ENCODE results near the gene LAMP1. TPM values are rescaled to one million over a fixed set of nuclear protein-coding genes. Genes with fewer than 3 reads are reported as not detected.

Gene LAMP1
- total RNA-seq, 1 donor from 2014 or later: 77.8 TPM

DNA sequence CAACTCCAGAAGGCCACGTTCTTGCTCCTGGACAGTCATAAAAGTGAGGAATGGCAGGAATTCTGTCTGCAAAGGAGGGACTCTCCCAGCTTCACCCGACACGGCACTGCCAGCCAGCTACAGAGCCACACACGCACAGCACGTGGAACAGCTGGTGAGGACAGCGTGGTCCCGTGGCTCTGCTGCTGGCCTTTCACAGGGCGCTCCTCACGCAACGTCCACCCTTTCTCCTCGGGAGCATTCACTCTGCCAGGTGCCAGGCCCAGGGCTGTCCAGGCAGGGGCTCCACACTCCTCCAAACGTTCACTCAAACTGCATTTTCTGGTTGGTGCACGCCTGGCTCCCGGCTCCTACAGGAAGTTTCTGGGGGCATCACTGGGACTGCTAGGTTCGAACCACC is 52.5 kb downstream of the LAMP1 start:
- H3K27me3 ChIP-seq: no peaks in the 10 kb centered on the region
- H3K4me3 ChIP-seq: no peak overlapping the region
- H3K36me3 ChIP-seq: no peaks in the 10 kb centered on the region
- DNase-seq (ENCODE audit: extremely low spot score in 2 of 2): no peak
- TF ChIP-seq POLR2AphosphoS5 (IDR thresholded peaks at IDR 0.05; ENCODE audit: insufficient read depth in 1 of 2, low read depth in 1 of 2) (no peak), POLR2A (IDR thresholded peaks at IDR 0.05) (no peak)
- TF ChIP-seq, protein P1, sequence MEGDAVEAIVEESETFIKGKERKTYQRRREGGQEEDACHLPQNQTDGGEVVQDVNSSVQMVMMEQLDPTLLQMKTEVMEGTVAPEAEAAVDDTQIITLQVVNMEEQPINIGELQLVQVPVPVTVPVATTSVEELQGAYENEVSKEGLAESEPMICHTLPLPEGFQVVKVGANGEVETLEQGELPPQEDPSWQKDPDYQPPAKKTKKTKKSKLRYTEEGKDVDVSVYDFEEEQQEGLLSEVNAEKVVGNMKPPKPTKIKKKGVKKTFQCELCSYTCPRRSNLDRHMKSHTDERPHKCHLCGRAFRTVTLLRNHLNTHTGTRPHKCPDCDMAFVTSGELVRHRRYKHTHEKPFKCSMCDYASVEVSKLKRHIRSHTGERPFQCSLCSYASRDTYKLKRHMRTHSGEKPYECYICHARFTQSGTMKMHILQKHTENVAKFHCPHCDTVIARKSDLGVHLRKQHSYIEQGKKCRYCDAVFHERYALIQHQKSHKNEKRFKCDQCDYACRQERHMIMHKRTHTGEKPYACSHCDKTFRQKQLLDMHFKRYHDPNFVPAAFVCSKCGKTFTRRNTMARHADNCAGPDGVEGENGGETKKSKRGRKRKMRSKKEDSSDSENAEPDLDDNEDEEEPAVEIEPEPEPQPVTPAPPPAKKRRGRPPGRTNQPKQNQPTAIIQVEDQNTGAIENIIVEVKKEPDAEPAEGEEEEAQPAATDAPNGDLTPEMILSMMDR (IDR thresholded peaks at IDR 0.05): no peak
- no peaks in the 10 kb centered on the region for H3K4me1 ChIP-seq
- H3K9me3 ChIP-seq: no peaks in the 10 kb centered on the region
- no peak overlapping the region for H3K27ac ChIP-seq
- intact Hi-C loops (cut with DNase I): no loop called here

- TF ChIP-seq, protein P1 (IDR thresholded peaks at IDR 0.05): no peak
- TF ChIP-seq POLR2A (IDR thresholded peaks at IDR 0.05) (no peak), POLR2AphosphoS5 (IDR thresholded peaks at IDR 0.05; ENCODE audit: insufficient read depth in 1 of 2, low read depth in 1 of 2) (no peak)
- Histone ChIP-seq H3K27me3 (no peaks in the 10 kb centered on the region), H3K27ac (no peak overlapping the region), H3K4me1 (no peaks in the 10 kb centered on the region), H3K9me3 (no peaks in the 10 kb centered on the region), H3K36me3 (peaks cover 0 to 4% of the 10 kb centered on the region in 2 donors), H3K4me3 (no peak overlapping the region)
- intact Hi-C loops (cut with DNase I): no loop called here
- DNase-seq (ENCODE audit: extremely low spot score in 2 of 2): no peak
Measured at GRCh38 chr13:113350065-113350937, 53.3 kb downstream of the LAMP1 start.

- H3K4me1 ChIP-seq: no peaks in the 10 kb centered on the region
- H3K27ac ChIP-seq: no peak overlapping the region
- H3K27me3 ChIP-seq: no peaks in the 10 kb centered on the region
- TF ChIP-seq, protein P1 (IDR thresholded peaks at IDR 0.05): no peak
- no peak for TF ChIP-seq POLR2AphosphoS5 (IDR thresholded peaks at IDR 0.05; ENCODE audit: insufficient read depth in 1 of 2, low read depth in 1 of 2)
- TF ChIP-seq POLR2A (IDR thresholded peaks at IDR 0.05): no peak
- no peaks in the 10 kb centered on the region for H3K9me3 ChIP-seq
- H3K36me3 ChIP-seq: peaks cover 0 to 4% of the 10 kb centered on the region in 2 donors
- intact Hi-C loops (cut with DNase I): no loop called here
- no peak overlapping the region for H3K4me3 ChIP-seq
- no peak for DNase-seq (ENCODE audit: extremely low spot score in 2 of 2)
Measured at GRCh38 chr13:113350938-113351335, 53.9 kb downstream of the LAMP1 start.

GRCh38 chr13:113351514-113352026 is 54.5 kb downstream of the LAMP1 start:
- no peak overlapping the region for H3K27ac ChIP-seq
- no peaks in the 10 kb centered on the region for H3K9me3 ChIP-seq
- H3K4me3 ChIP-seq: no peak overlapping the region
- intact Hi-C loops (cut with DNase I): no loop called here
- H3K4me1 ChIP-seq: no peaks in the 10 kb centered on the region
- peaks cover 0 to 4% of the 10 kb centered on the region in 2 donors for H3K36me3 ChIP-seq
- H3K27me3 ChIP-seq: no peaks in the 10 kb centered on the region
- no peak for DNase-seq (ENCODE audit: extremely low spot score in 2 of 2)
- TF ChIP-seq POLR2A (IDR thresholded peaks at IDR 0.05) (no peak), POLR2AphosphoS5 (IDR thresholded peaks at IDR 0.05; ENCODE audit: insufficient read depth in 1 of 2, low read depth in 1 of 2) (no peak)
- TF ChIP-seq, protein P1 (IDR thresholded peaks at IDR 0.05): no peak

- Histone ChIP-seq H3K27ac (no peak overlapping the region), H3K4me1 (no peaks in the 10 kb centered on the region), H3K36me3 (peaks cover 0 to 4% of the 10 kb centered on the region in 2 donors), H3K4me3 (no peak overlapping the region), H3K9me3 (no peaks in the 10 kb centered on the region), H3K27me3 (no peaks in the 10 kb centered on the region)
- intact Hi-C loops (cut with DNase I): no loop called here
- DNase-seq (ENCODE audit: extremely low spot score in 2 of 2): no peak
- TF ChIP-seq POLR2A (IDR thresholded peaks at IDR 0.05) (no peak), POLR2AphosphoS5 (IDR thresholded peaks at IDR 0.05; ENCODE audit: insufficient read depth in 1 of 2, low read depth in 1 of 2) (no peak)
- TF ChIP-seq, protein P1 (IDR thresholded peaks at IDR 0.05): no peak
Measured at GRCh38 chr13:113353254-113353653, 56.2 kb downstream of the LAMP1 start.
